Brain microvascular endothelial cell (primary cell): ENCODE data around the gene PPP1R3G.
A peak's percentile ranks its signal among the peaks of the same experiment; 100 is the strongest.
"Not testable (repeated sequence)": the region's sequence is repeated elsewhere in the genome, so short reads cannot be mapped to it uniquely, and the experiment has no call there.

ENCODE experiments used
- DNase-seq: peaks from one replicate; pipeline ENCODE4 v3.0.0-alpha.2; 2020
- H3K27ac ChIP-seq: fragments of 250-450 bp; sonication (Bioruptor Pico); 2 replicates; pipeline ENCODE4 v1.5.1; 2020; ENCODE audit warnings: mild to moderate bottlenecking, moderate library complexity
- H3K27me3 ChIP-seq: fragments of 250-450 bp; sonication (Bioruptor Pico); replicated peaks from 2 replicates; pipeline ENCODE4 v1.5.1; 2020; ENCODE audit warnings: mild to moderate bottlenecking
- H3K36me3 ChIP-seq: fragments of 250-450 bp; sonication (Bioruptor Pico); replicated peaks from 2 replicates; pipeline ENCODE4 v1.5.1; 2020; ENCODE audit warnings: mild to moderate bottlenecking
- H3K4me3 ChIP-seq: 2 replicates; pipeline ENCODE4 v1.5.1; 2011; ENCODE audit warnings: low read depth, mild to moderate bottlenecking, control low read depth, low read length, moderate library complexity
- in situ Hi-C: cut with HindIII; loops from 2 replicates; pipeline ENCODE4 v1.10.0; 2017; ENCODE audit warnings: low sequenced_read_pairs, low pct_ligation_motif_present
- TF ChIP-seq, protein P1 (sequence below): IDR thresholded peaks from 2 replicates; pipeline ENCODE4 v1.5.1; 2011; ENCODE audit warnings: low read depth, mild to moderate bottlenecking, moderate library complexity, low read length, control low read depth, inconsistent platforms; ENCODE audit errors: missing control alignments

PPP1R3G gene

DNA sequence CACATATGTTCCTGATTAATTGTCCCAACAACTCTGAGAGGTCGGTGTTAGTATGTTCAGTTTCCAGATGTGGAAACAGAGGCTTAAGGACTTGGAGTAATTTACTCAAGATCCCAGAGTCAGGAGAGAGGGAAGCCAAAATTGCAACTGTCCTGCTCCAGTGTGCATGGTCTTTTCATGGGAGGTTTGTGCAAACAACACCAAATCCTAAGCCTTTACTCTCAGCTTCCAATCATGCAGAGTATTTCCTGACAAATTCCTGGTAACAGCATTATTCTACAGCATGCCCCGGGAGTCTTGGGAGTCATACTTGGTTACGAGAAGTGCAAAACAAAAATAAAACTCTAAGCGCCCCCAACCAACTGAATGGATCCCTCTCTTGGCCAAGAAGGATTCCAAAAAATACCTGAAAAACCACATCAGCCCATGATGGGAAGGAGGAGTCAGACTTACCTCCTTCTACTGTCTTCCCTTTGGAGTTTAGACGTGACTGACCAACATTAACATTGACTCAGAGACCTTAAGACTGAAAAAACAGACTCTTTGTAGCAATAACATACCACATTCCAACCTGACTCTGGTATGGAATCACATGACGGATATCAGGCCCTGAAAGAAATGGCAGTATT lies 30.8 kb upstream of the PPP1R3G start:
- H3K4me3 ChIP-seq: no peak overlapping the region
- no peaks in the 10 kb centered on the region for H3K36me3 ChIP-seq
- TF ChIP-seq, protein P1, sequence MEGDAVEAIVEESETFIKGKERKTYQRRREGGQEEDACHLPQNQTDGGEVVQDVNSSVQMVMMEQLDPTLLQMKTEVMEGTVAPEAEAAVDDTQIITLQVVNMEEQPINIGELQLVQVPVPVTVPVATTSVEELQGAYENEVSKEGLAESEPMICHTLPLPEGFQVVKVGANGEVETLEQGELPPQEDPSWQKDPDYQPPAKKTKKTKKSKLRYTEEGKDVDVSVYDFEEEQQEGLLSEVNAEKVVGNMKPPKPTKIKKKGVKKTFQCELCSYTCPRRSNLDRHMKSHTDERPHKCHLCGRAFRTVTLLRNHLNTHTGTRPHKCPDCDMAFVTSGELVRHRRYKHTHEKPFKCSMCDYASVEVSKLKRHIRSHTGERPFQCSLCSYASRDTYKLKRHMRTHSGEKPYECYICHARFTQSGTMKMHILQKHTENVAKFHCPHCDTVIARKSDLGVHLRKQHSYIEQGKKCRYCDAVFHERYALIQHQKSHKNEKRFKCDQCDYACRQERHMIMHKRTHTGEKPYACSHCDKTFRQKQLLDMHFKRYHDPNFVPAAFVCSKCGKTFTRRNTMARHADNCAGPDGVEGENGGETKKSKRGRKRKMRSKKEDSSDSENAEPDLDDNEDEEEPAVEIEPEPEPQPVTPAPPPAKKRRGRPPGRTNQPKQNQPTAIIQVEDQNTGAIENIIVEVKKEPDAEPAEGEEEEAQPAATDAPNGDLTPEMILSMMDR: no peak
- no peaks in the 10 kb centered on the region for H3K27me3 ChIP-seq
- H3K27ac ChIP-seq: peak overlapping the region; percentile 44
- in situ Hi-C loops: no loop called here
- peak; percentile 53 for DNase-seq

DNA sequence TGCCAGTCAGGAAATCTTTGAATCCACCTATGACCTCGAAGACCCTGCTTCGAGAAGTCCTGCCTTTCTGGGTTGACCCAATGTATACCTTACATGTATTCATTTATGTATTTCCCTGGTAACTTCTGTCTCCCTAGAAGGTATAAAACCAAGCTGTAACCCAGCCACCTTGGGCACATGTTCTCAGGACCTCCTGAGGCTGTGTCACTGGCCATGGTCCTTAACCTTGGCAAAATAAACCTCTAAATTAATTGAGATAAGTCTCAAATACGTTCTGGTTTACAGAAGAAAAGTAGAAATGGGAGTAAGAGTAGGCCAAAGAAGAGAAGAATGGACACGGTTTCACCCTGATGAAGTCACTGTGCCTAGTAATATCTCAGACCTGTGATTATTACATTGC lies 30.0 kb upstream of the PPP1R3G start:
- Histone ChIP-seq H3K27ac (peak overlapping the region; percentile 44), H3K27me3 (no peaks in the 10 kb centered on the region), H3K4me3 (no peak overlapping the region), H3K36me3 (no peaks in the 10 kb centered on the region)
- TF ChIP-seq, protein P1: no peak
- in situ Hi-C loops: no loop called here
- no peak for DNase-seq

DNA sequence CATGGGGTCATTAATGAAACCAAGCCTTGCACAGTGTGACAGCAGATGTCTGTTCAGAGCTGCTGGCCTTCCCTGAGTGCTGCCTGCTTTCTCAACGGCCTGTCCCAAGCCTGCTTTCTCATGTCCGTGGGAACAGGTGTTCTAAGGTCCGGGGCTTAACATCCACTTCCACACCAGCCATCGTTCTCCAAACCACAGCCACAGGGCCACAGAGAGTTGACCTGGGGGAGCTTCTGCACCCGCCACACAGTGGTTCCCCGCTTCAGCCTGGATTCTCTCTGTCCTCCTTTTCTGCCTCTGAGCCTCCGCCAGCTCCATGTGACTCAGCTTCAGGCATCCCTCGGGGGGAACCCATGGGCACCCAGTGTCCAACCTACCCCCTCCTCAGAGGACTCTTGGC lies 26.9 kb upstream of the PPP1R3G start:
- Histone ChIP-seq H3K27me3 (no peaks in the 10 kb centered on the region), H3K4me3 (no peak overlapping the region), H3K27ac (no peak overlapping the region), H3K36me3 (no peaks in the 10 kb centered on the region)
- in situ Hi-C loops: no loop called here
- TF ChIP-seq, protein P1: no peak
- no peak for DNase-seq

DNA sequence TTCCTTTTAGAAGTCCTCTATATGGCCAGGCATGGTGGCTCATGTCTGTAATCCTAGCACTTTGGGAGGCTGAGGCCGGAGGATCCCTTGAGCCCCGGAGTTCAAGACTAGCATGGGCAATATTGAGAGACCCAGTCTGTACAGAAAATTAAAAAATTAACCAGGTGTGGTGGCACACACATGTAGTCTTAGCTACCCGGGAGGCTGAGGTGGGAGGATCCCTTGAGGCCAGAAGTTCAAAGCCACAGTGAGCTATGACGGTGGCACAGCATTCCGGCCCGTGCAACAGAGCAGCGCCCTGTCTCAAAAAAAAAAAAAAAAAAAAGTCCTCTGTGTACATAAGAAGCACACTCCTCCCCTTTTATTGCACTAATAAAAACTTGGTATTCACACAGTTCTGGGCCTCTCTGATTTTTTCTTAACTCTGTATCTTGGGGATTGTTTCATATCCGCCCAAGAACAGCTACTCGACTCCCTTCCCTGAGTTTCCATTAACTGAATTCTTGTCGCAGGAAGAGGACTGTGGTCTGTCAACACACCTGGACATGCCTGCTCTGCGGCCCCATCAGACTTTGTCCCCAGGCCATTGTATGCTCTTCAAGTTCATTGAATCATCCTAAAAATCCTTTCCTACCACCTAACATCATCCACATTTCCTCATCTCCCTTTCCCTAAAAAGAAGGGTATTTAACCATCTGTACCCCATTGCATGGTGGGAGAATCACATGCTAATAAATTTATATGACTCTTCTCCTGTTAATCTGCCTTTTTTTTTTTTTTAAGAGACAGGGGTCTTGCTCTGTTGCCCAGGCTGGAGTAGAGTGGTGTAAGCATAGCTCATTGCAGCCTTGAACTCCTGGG lies 25.9 kb upstream of the PPP1R3G start:
- in situ Hi-C loops: no loop called here
- Histone ChIP-seq H3K4me3 (no peak overlapping the region), H3K27ac (no peak overlapping the region), H3K27me3 (no peaks in the 10 kb centered on the region), H3K36me3 (no peaks in the 10 kb centered on the region)
- TF ChIP-seq, protein P1: no peak
- DNase-seq: no peak

DNA sequence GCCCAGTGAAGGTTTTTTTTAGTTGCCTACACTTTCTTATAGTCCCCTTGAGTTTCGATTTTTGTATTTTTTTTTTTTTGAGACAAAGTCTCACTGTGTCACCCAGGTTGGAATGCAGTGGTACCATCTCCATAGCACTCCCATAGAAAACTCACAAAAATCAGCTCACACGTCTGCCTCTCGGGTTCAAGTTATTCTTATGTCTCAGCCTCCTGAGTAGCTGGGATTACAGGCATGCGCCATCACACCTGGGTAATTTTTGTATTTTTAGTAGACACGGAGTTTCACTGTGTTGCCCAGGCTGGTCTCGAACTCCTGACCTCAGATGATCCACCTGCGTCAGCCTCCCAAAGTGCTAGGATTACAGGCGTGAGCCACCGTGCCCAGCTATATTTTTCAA lies 24.7 kb upstream of the PPP1R3G start:
- H3K27ac ChIP-seq, H3K36me3 ChIP-seq, H3K27me3 ChIP-seq, in situ Hi-C loops, DNase-seq, H3K4me3 ChIP-seq: not testable (repeated sequence)

DNA sequence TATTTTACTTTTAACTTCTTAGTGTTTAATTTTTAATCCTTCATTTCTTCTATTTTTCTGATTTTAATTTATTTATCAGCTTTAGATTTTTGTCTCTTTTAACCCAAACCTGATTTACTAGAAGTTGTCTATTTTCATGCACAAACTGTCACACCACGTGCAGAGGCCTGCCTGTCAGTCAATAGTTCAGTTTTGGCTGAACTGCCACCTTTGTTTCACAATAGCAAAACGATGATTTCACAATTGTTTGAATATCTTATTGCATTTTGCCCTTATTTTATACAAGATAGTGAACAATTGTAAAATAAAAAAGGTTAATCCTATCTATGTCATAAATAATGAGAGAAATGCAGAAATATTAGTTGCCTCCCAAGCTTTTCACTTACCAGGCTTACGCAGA lies 24.0 kb upstream of the PPP1R3G start:
- Histone ChIP-seq H3K27me3 (no peaks in the 10 kb centered on the region), H3K36me3 (no peaks in the 10 kb centered on the region), H3K27ac (no peak overlapping the region), H3K4me3 (no peak overlapping the region)
- no peak for DNase-seq
- TF ChIP-seq, protein P1: no peak
- in situ Hi-C loops: no loop called here
